Hematopoietic multipotent progenitor cell treated with erythropoietin and hydrocortisone succinate and interleukin-3 and kit ligand, for 15 days (in vitro differentiated cells): ENCODE results near the gene OAS2.
A peak's percentile ranks its signal among the peaks of the same experiment; 100 is the strongest.

Source experiments
- DNase-seq: peaks from one replicate; pipeline ENCODE4 v3.0.0-alpha.2; 2015; ENCODE audit warnings: low spot score

The OAS2 gene

DNA sequence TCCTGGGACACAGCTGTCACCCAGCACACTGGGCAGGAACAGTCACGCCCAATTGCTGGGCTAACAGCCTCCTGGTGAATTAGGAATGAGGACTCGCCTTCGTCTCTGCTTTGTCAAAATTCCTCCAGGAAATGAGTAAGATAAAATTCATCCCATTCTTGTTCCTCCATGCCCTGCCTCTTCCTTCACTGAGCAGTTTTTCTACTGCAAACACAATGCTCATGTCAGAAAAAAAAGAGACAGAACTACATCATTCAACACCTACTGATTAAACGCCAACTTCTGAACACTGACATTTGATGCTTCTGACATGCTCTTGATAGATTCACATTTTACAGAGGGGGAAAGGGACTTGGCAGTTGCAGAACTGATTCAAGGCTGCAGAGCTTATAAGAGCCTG lies 40.7 kb downstream of the OAS2 start:
- DNase-seq = no peak

DNA sequence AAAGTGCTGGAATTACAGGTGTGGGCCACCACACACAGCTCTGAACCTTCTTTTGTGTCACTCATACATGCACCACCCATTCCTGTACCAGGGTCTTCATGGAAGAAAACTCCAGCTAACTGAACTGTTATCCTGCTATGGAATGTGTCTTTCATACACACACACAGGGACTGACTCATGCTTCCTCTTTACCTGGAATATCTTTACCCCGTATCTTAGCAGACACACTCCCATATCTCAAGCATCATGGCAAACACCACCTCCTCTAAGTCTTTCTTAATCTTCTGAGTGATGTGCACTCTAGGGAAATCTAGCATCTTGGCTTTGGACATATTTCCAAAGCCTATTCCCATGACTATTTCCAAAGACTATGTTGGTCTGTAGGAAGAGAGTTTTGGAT lies 43.2 kb downstream of the OAS2 start:
- no peak for DNase-seq

DNA sequence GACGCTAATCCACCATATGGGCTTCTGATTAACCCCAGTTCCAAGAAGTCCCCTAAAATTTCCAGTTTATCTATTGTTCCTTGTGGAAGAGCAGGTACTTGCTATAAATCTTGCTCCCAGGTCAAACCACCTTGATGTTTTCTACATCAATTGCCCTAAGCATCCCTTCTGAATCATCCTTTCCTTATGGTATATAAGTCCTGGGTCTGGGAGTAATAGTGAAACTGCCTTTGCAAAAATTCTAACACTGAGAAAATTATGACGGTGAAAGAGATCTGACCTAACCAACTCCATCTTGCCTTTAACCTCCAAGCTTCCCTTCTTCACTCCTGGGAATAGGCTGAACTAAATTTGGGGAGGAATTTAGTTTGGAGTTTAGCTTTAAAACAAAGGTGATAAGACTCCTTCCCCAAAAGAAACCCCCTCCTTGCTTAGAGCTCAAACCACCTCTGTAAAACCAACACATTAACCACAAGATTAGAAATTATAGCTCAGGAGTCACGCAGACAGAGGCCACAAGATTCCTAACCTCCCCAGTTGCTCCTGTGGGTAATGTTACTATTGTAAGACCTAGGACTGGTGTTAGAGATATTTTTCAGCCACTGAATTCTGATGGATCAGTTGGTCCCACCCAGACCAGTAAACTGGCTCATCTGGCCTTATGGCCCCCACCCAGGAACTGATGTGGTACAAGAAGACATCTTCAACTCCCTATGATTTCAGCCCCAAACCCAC lies 44.4 kb downstream of the OAS2 start:
- no peak for DNase-seq

DNA sequence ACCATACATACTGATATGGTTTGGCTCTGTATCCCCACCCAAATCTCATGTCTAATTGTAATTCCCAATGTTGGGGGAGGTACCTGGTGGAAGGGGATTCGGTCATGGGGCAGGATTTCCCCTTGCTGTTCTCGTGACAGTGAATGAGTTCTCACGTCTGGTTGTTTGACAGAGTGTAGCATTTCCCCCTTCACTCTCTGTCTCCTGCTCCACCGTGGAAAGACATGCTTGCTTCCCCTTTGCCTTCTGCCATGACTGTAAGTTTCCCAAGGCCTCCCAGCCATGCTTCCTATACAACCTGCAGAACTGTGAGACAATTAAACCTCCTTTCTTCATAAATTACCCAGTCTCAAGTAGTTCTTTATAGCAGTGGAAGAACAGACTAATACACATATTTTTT lies 49.4 kb downstream of the OAS2 start:
- DNase-seq = no peak

DNA sequence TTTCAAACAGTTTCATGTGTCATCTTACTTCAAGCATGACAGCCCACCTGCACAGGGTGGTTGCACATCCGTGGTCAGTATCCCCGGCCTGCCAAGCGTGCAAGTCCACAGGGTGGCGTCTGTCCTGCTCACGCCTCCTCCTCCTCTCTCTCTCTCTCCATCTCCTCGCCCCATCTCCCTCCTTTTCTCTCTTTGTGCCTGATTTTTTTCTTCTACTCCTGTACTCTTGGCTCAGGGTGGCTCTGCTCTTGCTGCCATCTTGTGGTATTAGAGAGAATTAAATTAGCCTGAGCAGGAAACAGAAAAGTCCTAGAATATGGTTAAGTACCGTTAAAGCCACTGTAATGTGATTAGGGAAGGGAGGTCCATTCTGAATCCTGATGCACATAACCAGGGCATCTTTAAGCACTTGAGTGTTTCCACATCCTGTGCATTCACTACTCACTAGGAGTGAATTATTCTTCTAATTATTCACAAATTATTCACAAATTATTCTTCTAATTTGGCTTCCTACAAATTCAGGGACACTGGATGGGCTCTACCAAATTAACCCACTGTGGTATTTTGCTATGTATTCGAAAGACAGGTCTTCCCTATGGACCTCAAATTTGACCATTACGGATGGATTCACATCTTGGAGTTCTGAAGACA lies 52.7 kb downstream of the OAS2 start:
- DNase-seq = no peak

DNA sequence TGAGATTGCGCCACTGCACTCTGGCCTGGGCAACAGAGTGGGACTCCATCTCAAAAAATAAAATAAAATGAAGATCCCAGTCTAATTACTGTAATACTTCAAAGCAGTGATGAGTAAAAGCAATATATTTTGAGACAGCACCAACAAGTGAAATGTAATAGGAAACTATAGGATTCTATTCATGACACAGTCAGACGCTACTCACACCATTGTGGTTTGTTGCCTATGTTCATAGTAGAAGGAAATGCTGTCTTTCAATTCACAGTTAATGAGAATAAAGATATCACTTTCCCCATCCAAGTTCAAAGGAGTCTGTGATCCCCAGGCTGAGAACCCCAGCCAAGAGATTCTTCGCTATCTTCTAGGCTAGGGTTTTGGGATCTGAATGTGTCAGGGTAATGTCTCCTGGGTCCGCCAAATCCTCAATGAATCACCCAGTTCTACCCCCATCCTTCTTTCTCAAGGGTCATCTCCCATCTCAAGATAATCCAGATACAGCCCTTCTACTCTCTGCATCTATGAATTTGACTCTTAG lies 61.7 kb downstream of the OAS2 start:
- no peak for DNase-seq

DNA sequence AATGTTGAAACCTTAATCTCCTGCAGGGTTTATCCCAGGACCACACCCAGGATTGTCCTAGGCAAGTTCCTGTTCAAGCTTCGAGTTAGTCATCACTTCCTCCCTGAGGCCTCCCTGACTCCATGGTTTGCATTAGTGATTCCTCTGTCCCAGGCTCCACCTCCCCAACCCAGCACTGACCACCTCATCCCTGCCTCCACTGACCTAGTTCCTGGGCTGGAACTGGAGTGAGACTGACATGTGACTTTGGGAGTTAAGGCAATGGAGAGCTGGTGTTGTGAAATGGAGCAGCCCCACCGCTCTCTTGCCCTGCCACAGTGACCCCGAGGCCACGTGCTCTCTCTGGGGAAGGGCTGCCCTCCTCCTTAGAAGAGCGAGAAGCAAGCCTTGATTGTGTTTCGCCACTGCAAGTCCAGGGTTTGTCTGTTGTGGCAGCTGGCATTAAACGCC lies 62.4 kb downstream of the OAS2 start:
- no peak for DNase-seq

DNA sequence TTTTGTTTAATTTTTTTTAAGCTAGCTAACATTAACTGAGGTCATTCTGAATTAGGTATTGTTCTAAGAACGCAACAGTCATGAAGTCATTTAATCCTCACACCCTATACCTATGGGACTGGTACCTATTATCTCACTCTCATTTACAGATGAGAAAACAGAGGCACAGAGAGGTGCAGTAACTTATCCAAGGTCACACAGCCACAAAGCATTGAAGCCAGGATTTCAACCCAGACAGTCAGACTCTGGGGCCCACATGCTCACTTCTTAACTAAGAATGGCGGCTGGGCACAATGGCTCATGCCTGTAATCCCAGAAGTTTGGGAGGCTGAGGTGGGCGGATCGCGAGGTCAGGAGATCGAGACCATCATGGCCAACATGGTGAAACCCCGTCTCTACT lies 63.2 kb downstream of the OAS2 start:
- no peak for DNase-seq

DNA sequence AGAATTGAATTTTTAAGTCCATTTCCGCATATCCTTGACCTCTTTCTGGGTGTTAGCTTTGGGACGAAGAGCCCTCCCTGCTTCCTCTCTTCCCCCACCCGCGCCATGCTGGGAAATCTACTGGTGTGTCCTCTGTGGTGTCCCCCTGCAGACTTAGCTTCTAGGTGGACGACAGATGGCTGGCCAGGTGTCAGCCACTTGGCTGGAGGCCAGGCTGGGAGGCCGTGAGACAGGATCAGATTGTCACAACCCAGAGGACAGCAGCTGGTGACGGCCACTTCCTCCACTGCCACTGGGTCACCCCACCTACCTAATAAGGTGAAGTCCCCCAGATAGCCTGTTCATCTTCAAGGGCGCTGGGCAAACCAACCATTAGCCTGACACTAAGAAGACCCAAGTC lies 64.9 kb downstream of the OAS2 start:
- DNase-seq = no peak

DNA sequence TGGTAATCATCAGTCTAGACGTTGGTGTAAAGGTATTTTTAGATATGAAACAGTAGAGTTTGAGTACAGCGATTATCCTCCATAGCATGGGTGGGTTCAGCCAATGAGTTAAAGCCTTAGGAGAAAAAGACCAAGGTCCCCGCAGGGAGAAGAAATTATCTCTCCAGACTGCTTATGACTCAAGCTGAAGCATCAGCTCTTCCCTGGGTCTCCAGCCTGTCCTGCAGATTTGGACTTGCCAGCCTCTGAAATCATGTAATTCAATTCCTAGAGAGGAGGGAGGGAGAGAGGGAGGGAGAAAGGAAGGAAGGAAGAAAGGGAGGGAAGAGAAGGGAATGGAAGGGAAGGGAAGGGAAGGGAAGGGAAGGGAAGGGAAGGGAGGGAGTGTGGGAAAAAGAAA lies 66.2 kb downstream of the OAS2 start:
- no peak for DNase-seq

DNA sequence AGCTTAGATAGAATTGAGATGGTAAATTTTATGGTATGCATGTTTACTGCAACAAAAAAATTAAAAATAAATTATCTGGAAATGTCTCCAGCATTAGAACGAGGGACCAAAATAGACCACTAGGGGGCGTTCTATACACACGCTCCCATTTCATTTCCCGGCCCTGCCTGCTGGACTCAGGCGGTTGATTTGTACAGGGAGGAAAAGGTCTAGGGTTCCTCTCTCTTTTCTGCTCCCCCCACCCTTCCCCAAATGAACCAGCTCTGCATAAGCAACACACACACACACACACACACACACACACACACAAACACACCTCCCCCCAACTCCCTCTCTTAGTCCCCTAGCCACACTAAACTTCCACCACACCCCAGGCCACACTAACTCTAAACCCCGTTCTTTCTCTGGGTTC lies 70.4 kb downstream of the OAS2 start:
- DNase-seq = peak; percentile 61

DNA sequence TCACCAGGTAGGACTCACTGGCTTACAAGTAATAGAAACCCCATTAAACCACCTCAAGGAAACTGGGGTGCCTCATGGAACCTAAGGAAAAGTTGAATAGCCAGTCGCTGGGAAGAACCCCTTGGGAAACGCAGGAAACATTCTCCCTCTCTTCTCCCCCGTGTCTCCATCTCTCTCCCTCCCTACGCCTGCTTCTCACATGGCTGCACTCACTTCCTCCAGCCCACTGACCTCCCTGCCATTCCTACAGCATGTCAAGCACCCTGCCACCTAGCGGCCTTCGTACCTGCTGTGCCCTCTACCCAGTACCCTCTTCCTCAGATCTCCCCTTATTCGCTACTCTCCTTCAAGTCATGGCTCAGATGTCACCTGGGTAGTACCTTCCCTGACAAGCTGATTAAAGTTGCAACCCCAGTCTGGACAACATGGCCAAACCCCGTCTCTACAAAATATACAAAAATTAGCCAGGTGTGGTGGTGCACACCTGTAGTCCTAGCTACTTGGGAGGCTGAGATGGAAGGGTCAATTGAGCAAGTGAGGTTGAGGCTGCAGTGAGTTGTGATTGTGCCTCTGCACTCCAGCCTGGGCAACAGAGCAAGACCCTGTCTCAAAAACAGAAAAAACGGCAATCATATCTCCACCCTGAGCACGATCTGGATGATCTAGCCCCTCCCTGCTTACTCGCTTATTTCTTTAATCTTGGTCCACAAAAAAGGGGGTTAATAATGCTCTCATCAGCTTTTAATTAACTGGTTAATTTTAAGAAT lies 71.8 kb downstream of the OAS2 start:
- DNase-seq = no peak

DNA sequence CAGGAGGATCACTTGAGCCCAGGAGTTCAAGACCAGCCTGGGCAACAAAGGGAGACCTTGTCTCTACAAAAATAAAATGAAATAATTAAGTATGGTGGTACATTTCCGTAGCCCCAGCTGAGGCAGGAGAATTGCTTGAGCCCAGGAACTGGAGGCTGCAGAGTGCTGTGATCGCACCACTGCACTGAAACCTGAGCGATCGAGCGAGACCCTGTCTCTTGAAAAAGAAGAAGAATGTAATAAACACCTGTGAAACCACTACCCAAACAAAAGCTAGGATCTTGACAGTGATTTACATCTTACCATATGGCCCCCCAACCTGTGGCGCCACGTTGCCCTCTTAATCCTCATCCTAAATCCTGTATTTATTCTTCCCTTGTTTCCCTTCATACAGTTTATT lies 72.5 kb downstream of the OAS2 start:
- no peak for DNase-seq

DNA sequence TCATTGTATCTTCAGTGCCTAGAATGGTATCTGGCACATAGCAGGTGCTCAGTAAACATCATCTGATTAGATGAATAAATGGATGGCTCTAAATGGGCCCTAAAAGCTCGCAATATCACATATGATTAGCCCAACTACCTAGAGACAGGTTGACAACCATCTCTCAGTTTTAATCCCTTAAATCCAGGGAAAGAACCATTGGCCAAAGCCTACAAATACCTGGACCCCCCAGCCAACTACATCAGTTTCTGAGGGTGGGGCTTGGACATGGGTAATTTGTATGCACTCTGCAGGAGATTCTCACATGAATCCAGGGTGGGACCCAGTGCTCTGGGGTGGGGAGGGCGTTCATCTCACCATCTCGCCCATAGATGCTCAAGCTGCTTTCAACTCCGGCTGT lies 73.4 kb downstream of the OAS2 start:
- no peak for DNase-seq

DNA sequence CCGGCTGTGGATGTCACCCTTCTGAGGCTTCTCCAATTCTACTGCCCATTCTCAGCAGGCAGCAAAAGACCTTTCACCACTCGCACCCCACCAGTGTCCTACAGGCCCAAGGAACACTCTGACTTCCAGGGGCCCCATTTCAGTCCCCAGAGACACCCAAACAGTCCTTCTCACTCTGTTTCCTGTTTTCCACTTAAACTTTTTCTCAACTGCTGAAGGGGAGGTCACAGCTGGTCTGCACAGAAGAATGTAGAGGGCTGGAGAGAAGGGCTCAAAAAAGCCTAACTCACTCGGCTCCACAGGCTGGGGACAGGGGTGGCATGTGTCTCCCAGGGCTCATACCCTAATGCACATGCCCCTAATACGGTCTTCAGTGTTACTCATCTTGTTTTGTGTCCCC lies 74.0 kb downstream of the OAS2 start:
- DNase-seq = no peak

DNA sequence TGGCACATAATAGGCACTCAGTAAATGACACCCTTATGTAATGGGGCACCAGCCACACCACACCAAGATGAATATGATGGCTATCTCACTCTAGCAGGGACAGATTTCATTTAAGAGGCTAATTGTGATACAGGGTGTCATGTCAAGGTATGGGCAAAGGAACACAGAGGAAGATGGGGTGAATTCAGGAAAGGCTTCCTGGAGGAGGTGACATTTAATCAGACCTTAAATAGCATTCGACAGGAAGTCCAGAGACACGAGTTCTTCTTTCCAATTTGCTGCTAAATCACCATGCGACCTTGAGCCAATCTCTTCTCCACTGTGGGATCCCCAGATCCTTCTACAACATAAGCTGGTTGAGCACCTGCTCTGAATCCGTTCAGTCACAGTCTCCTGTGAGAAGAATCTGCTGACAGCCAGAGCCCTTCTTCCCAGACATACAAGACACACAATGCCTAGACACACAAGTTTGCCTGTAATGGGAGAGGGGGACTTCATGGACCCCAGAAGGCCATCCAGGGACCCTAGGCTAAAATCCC lies 76.7 kb downstream of the OAS2 start:
- no peak for DNase-seq

DNA sequence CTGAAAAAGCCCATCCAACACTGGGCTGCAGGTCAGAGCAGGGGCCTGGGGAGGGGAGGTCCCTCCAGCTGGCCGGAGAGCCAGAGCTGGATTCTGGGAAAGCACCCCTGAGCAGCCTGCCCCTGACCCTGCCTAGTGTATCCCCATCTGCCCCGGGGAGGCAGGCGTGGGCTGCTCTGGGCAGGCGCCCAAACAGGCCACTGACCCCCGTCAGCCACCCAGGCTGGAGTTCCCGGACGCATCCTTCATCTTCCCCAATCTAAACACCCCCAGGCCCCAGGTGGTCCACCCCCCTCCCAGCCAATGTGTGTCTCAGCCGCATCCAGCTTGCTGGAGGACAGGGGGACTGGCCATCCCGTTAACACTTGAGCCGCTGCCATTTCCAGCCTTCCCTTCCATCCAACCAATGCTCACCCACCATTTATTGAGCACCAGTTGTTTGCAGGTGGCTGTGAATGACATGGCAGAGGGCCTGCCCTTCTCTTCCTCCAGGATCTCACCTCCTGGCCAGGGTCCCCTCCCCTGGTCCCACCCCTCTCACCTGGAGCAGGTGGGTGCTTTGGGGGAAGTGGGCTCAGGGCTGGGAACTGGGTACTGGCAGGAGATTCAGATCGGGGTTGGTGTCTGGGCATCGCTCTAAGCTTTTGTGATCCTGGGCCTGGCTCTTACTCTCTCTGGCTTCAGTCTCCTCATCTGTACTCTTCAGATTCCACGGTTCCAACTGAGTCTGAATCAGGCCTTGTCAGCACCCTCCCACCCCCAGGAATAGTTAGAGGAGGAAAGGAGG lies 77.5 kb downstream of the OAS2 start:
- DNase-seq = no peak

DNA sequence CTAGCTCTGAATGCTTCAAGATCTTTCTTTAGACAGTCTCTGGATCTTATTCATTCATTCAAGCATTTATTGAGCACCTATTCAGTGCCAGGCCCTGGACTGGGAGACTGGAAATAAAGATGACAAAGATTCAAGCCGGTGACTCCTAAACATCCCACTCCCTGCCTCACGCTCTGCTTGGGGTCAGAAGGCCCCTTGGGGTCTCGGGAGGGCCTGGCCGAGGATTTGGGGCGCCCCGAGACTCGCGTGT lies 78.0 kb downstream of the OAS2 start:
- DNase-seq = no peak

DNA sequence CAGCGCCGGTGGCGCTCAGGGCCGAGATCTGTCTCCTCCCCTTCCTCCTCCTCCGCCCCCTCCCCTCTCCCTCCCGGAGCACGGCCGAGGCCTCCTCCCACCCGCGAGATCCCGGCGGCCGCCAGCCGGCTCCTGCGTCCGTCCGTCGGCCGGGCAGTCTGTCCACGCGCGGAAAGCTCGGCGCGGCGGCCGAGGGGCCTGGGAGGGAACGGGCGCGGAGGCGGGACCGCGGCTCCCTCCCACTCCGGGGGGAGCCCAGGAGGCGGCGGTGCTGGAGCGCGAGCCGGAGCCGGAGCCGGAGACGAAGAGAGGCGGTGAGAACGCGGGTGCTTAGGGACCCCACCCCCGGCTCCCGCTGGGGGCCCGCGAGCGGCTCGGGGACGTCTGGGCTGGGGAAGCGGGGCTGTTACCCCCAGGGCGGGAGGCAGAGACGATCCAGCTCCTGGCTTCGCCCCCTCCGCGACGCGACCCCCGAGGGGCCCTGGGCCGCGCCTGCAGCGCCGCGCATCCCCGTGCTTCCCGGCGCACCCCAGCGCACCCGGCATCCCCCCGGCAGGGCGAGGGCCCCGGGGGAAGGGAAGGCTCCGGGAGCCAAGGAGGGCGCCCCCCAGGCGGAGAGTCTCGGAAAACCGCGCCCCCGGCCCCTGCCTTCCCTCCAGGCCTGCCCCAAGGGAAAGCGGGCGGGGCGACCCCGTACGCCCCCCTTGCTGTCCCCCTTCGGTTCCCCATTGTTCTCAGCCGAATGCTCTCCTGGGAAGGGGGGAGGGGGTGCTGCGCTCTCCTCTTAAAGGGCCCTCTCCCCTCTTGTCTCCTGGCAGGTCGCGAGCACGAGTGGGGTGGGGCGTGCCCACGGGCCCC lies 78.5 kb downstream of the OAS2 start, which contains the start of gene DTX1:
TSS of gene DTX1 (plus strand) at position 100 of the 858 bp plus-strand sequence. CDS start 1,463 bp downstream, outside the sequence.
- DNase-seq = no peak

DNA sequence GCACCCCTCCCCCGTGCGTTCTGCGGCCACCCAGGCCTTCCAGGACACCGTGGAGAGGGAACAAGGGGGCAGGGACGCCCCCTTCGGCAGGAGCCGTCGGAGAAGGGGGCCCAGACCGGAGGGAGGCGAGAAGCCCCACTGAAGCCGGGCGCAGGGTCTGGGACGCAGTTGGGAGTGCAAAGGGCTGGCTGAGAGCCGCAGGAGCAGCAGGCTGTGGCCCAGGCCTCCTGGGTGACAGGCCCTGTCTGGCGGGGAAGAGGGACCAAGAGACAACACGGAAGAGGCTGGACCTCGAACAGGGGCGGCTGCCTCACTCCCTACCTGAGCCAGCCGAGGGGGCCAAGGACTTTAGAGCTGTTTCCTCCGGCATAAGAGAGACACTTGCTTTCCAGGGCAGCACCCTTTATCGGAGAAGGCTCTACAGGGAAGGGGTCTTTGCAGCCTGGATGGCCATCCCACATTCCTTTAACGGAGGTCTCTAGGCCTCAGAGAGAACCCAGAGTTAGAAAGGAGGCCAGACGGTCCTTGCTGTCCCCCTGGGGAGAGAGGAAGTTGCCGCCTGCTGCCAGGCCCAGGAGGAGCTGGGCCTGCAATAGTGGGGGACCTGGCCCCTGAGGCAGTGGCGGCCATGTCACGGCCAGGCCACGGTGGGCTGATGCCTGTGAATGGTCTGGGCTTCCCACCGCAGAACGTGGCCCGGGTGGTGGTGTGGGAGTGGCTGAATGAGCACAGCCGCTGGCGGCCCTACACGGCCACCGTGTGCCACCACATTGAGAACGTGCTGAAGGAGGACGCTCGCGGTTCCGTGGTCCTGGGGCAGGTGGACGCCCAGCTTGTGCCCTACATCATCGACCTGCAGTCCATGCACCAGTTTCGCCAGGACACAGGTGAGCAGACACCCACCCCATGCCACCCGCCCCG lies 79.5 kb downstream of the OAS2 start:
- no peak for DNase-seq
